ENCODE results near the gene MYRIP.

DNA sequence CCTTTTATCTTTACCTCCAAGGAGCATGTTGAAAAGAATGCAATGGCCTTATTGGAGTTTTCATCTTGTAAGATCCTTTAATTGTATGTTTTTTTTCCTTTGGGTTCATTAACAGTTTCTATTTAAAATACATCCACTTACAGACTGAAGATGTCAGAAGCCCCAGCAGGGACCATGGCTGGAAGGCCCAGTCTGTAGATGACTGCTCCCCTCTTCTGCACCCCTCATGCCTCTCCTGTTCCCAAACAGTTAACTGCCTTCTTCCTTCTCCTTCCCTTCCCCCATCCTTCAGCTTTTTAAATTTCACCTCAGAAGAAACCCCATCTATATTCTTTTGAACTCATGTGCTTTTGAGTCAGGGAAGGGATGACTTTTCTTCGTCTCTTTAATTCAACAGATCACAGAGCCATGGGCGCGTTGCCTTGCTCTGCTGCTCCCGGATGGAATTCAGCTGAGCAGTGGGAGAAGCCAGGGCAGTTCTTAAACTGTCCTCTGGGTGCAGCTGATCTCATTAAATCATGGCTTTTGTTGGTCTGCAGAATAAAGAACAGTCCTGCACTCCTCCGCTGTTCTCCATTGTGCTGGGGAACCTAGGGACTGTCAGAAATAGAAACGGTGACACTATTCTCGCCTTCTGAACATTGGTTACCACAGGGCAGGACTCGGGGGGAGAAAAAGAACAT lies 428.6 kb downstream of the MYRIP start:
- TF ChIP-seq CTCF (IDR thresholded peaks at IDR 0.05) (peak in 1 of 6 experiments; percentile 21), POLR2A (IDR thresholded peaks at IDR 0.05) (no peak)

Data from thyroid gland (tissue), 4 donors.